Sigmoid colon (tissue), 3 donors: ENCODE data around the gene TTYH3.

Experiments used
- CTCF ChIP-seq, 4 experiments: fragments of 450-650 bp in 3 of 4; fragments of 200-600 bp in 1 of 4; IDR thresholded peaks; one replicate each; pipeline ENCODE4 v1.5.1; 2016 to 2019; ENCODE audit warnings: antibody characterized with exemption in 4 of 4, mild to moderate bottlenecking in 3 of 4, moderate library complexity in 2 of 4
- POLR2A ChIP-seq, 2 donors: fragments of 450-650 bp; IDR thresholded peaks; one replicate each; pipeline ENCODE4 v1.6.1; 2016; ENCODE audit warnings: antibody characterized with exemption in 2 of 2, mild to moderate bottlenecking in 2 of 2, moderate library complexity in 2 of 2

GRCh38 chr7:2665359-2665791 is 33.6 kb downstream of the TTYH3 start:
- TF ChIP-seq CTCF (IDR thresholded peaks at IDR 0.05) (no peak), POLR2A (IDR thresholded peaks at IDR 0.05) (no peak)
